Measurements from ENCODE around the gene DHX38.
A peak's percentile ranks its signal among the peaks of the same experiment; 100 is the strongest.

Gene DHX38

GRCh38 chr16:72123426-72123825, 29.8 kb downstream of the DHX38 start:
- DNase-seq = no peak

- DNase-seq = no peak
Measured at GRCh38 chr16:72124148-72124547, 30.5 kb downstream of the DHX38 start.

- peak; percentile 57 for DNase-seq
Measured at GRCh38 chr16:72124761-72125634, 31.4 kb downstream of the DHX38 start.

GRCh38 chr16:72125635-72126428, 32.2 kb downstream of the DHX38 start:
- no peak for DNase-seq

- DNase-seq = no peak
Measured at GRCh38 chr16:72126429-72126765, 32.8 kb downstream of the DHX38 start.

- no peak for DNase-seq
Measured at GRCh38 chr16:72128701-72129100, 35.1 kb downstream of the DHX38 start.

- DNase-seq = no peak
Measured at GRCh38 chr16:72129976-72130656, 36.5 kb downstream of the DHX38 start.

GRCh38 chr16:72131036-72131435, 37.4 kb downstream of the DHX38 start:
- DNase-seq = no peak

GRCh38 chr16:72132726-72133125, 39.1 kb downstream of the DHX38 start:
- DNase-seq = no peak

- no peak for DNase-seq
Measured at GRCh38 chr16:72134507-72134906, 40.9 kb downstream of the DHX38 start.

GRCh38 chr16:72137380-72138063, 43.9 kb downstream of the DHX38 start:
- no peak for DNase-seq

- no peak for DNase-seq
Measured at GRCh38 chr16:72138064-72138572, 44.5 kb downstream of the DHX38 start.

- DNase-seq = no peak
Measured at GRCh38 chr16:72139908-72140307, 46.3 kb downstream of the DHX38 start.

GRCh38 chr16:72142476-72142875, 48.8 kb downstream of the DHX38 start:
- no peak for DNase-seq

- DNase-seq = no peak
Measured at GRCh38 chr16:72149676-72150464, 56.2 kb downstream of the DHX38 start.

- DNase-seq = no peak
Measured at GRCh38 chr16:72159386-72159785, 65.7 kb downstream of the DHX38 start.

GRCh38 chr16:72159801-72160200, 66.2 kb downstream of the DHX38 start:
- DNase-seq = no peak

GRCh38 chr16:72162105-72162692, 68.6 kb downstream of the DHX38 start:
- no peak for DNase-seq

Measured in stimulated activated CD4-positive, alpha-beta T cell treated with anti-CD3 and anti-CD28 coated beads, Interleukin-1b, Interleukin-23, amount 100 ng/mL, for 48 hours (primary cell).